Measurements from ENCODE around the gene PLOD2. TPM values are rescaled to one million over a fixed set of nuclear protein-coding genes. Genes with fewer than 3 reads are reported as not detected.

PLOD2 gene
- total and polyA plus RNA-seq, 2 donors (not counting 1 experiment from before 2014, with no cell fraction given) = not detected

DNA sequence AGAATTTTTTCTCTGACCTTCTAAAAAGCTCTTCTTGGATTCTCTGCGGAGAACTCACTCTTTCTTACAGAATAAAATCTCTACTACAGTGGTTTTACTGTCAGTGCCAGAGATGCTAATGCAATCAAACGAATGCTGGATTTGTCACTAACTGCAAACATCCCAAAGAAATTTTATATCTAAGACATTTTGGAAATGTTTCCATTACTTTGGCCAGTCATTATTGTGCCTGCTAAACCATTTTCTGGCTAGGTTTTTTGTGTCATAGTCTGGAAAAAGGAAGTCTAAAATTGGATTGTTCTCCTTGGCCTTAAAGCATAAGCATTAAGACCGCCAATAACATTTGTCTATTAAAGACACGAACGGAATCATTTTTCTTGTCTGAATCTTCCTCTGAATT, 54.0 kb downstream of the PLOD2 start:
- Histone ChIP-seq H3K9ac (ENCODE audit: low read length) (no peak overlapping the region), H3K4me1 (ENCODE audit: control insufficient read depth in 2 of 2, insufficient read depth in 2 of 2, low read length in 2 of 2) (no peaks in the 10 kb centered on the region), H3K4me2 (replicated peaks; ENCODE audit: low read depth, low read length, poor library complexity, severe bottlenecking) (no peak overlapping the region), H3K36me3 (replicated peaks in 1 of 2; ENCODE audit: control extremely low read depth in 1 of 2, control insufficient read depth in 1 of 2, extremely low read depth in 1 of 2, insufficient read depth in 2 of 2, low read length in 1 of 2) (no peaks in the 10 kb centered on the region), H3K27me3 (replicated peaks in 1 of 4; ENCODE audit: control extremely low read depth in 1 of 4, control insufficient read depth in 3 of 4, insufficient read depth in 4 of 4, low read length in 3 of 4) (no peaks in the 10 kb centered on the region), H3K4me3 (ENCODE audit: control extremely low read depth in 1 of 5, extremely low read depth in 1 of 5, insufficient read depth in 1 of 5, low read depth in 2 of 5, low read length in 4 of 5) (no peak overlapping the region), H3K79me2 (ENCODE audit: control insufficient read depth, insufficient read depth, low read length) (no peaks in the 10 kb centered on the region), H4K20me1 (ENCODE audit: control insufficient read depth, insufficient read depth, low read length, poor library complexity, severe bottlenecking) (no peaks in the 10 kb centered on the region), H3K27ac (ENCODE audit: low read length in 2 of 2) (no peak overlapping the region), H2AFZ (ENCODE audit: insufficient read depth, low read depth, low read length, poor library complexity, severe bottlenecking) (no peak overlapping the region), H3K9me3 (ENCODE audit: control extremely low read depth in 1 of 3, control insufficient read depth in 2 of 3, insufficient read depth in 1 of 3, low read length in 2 of 3) (no peaks in the 10 kb centered on the region)
- intact Hi-C loops (cut with micrococcal nuclease) = no loop called here
- Mint-ChIP-seq H3K4me1 (no peaks in the 10 kb centered on the region), H3K27ac (no peak overlapping the region), H3K4me3 (no peak overlapping the region), H3K27me3 (no peaks in the 10 kb centered on the region), H3K9me3 (ENCODE audit: insufficient read depth) (peaks cover 3% of the 10 kb centered on the region)
- CTCF ChIA-PET = no interaction called here
- TF ChIP-seq EZH2 (IDR thresholded peaks at IDR 0.05; ENCODE audit: borderline replicate concordance, insufficient read depth, low read depth, low read length, poor library complexity, severe bottlenecking) = no peak
- TF ChIP-seq, protein P1, sequence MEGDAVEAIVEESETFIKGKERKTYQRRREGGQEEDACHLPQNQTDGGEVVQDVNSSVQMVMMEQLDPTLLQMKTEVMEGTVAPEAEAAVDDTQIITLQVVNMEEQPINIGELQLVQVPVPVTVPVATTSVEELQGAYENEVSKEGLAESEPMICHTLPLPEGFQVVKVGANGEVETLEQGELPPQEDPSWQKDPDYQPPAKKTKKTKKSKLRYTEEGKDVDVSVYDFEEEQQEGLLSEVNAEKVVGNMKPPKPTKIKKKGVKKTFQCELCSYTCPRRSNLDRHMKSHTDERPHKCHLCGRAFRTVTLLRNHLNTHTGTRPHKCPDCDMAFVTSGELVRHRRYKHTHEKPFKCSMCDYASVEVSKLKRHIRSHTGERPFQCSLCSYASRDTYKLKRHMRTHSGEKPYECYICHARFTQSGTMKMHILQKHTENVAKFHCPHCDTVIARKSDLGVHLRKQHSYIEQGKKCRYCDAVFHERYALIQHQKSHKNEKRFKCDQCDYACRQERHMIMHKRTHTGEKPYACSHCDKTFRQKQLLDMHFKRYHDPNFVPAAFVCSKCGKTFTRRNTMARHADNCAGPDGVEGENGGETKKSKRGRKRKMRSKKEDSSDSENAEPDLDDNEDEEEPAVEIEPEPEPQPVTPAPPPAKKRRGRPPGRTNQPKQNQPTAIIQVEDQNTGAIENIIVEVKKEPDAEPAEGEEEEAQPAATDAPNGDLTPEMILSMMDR (IDR thresholded peaks at IDR 0.05) = no peak
- no peak for DNase-seq
- WGBS (ENCODE audit: insufficient coverage) = 100% methylated on average over 2 of the region's 5 CpGs
- ATAC-seq (ENCODE audit: low read depth) = no peak
- POLR2A ChIA-PET = no interaction called here

DNA sequence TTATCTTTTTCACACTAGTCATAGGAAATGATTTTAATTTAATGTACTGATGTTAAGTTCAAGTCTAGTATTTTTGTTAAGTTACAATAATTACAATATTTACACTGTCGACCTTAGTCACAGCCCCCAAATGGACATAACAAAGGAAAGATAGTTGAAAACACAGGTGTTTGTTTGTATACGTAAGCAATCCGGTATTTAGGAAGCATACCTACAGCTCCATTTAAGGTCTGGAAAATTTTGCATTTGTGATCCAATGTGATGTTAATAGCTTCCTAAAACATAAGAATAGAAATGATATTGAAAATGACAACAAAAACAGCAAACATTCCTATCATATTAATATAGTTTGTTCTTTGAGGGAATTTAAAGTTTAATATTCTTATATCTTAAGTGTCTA, 56.9 kb downstream of the PLOD2 start:
- ChIA-PET CTCF (no interaction called here), POLR2A (no interaction called here)
- Mint-ChIP-seq H3K4me3 (no peak overlapping the region), H3K4me1 (no peaks in the 10 kb centered on the region), H3K27ac (no peak overlapping the region), H3K9me3 (ENCODE audit: insufficient read depth) (no peaks in the 10 kb centered on the region), H3K27me3 (no peaks in the 10 kb centered on the region)
- no peaks in the 10 kb centered on the region for H4K20me1 ChIP-seq (ENCODE audit: control insufficient read depth, insufficient read depth, low read length, poor library complexity, severe bottlenecking)
- no peaks in the 10 kb centered on the region for H3K36me3 ChIP-seq (replicated peaks in 1 of 2; ENCODE audit: control extremely low read depth in 1 of 2, control insufficient read depth in 1 of 2, extremely low read depth in 1 of 2, insufficient read depth in 2 of 2, low read length in 1 of 2)
- no peaks in the 10 kb centered on the region for H3K27me3 ChIP-seq (replicated peaks in 1 of 4; ENCODE audit: control extremely low read depth in 1 of 4, control insufficient read depth in 3 of 4, insufficient read depth in 4 of 4, low read length in 3 of 4)
- no CpG with 5 or more reads among the region's 3 CpGs for WGBS (ENCODE audit: insufficient coverage)
- no peak for TF ChIP-seq EZH2 (IDR thresholded peaks at IDR 0.05; ENCODE audit: borderline replicate concordance, insufficient read depth, low read depth, low read length, poor library complexity, severe bottlenecking)
- TF ChIP-seq, protein P1 (IDR thresholded peaks at IDR 0.05) = no peak
- no peaks in the 10 kb centered on the region for H3K79me2 ChIP-seq (ENCODE audit: control insufficient read depth, insufficient read depth, low read length)
- no peaks in the 10 kb centered on the region for H3K9me3 ChIP-seq (ENCODE audit: control extremely low read depth in 1 of 3, control insufficient read depth in 2 of 3, insufficient read depth in 1 of 3, low read length in 2 of 3)
- no peak overlapping the region for H3K4me2 ChIP-seq (replicated peaks; ENCODE audit: low read depth, low read length, poor library complexity, severe bottlenecking)
- H3K4me1 ChIP-seq (ENCODE audit: control insufficient read depth in 2 of 2, insufficient read depth in 2 of 2, low read length in 2 of 2) = no peaks in the 10 kb centered on the region
- no peak overlapping the region for H2AFZ ChIP-seq (ENCODE audit: insufficient read depth, low read depth, low read length, poor library complexity, severe bottlenecking)
- H3K27ac ChIP-seq (ENCODE audit: low read length in 2 of 2) = no peak overlapping the region
- DNase-seq (no peak), ATAC-seq (ENCODE audit: low read depth) (no peak)
- no peak overlapping the region for H3K9ac ChIP-seq (ENCODE audit: low read length)
- H3K4me3 ChIP-seq (ENCODE audit: control extremely low read depth in 1 of 5, extremely low read depth in 1 of 5, insufficient read depth in 1 of 5, low read depth in 2 of 5, low read length in 4 of 5) = no peak overlapping the region
- intact Hi-C loops (cut with micrococcal nuclease) = no loop called here
